Fibroblast of skin of right biceps (primary cell): ENCODE results near the gene MIEN1.
A peak's percentile ranks its signal among the peaks of the same experiment; 100 is the strongest.
"Not testable (repeated sequence)": the region's sequence is repeated elsewhere in the genome, so short reads cannot be mapped to it uniquely, and the experiment has no call there.

ENCODE experiments used
- DNase-seq: peaks from one replicate; pipeline ENCODE4 v3.0.0-alpha.2; 2013

The MIEN1 gene

GRCh38 chr17:39739885-39740356, 9.6 kb upstream of the MIEN1 start:
- peak; percentile 48 for DNase-seq

- DNase-seq, result peak; percentile 66
These were observed 8.9 kb upstream of the MIEN1 start for GRCh38 chr17:39738983-39739884.

- DNase-seq, result no peak
These were observed 8.2 kb upstream of the MIEN1 start for GRCh38 chr17:39738568-39738901.

- DNase-seq, result no peak
These were observed 7.6 kb upstream of the MIEN1 start, which contains the start of gene GRB7 for GRCh38 chr17:39737760-39738567. Gene GRB7 (plus strand): TSS chr17:39737938. CDS start chr17:39742302, 4,364 bp downstream.

- no peak for DNase-seq
These were observed 7.0 kb upstream of the MIEN1 start for GRCh38 chr17:39737206-39737759.

GRCh38 chr17:39736319-39737165, 6.2 kb upstream of the MIEN1 start:
- peak; percentile 47 for DNase-seq

- no peak for DNase-seq
These were observed 5.5 kb upstream of the MIEN1 start for GRCh38 chr17:39735882-39736281.

- DNase-seq, result no peak
These were observed 2.3 kb upstream of the MIEN1 start for GRCh38 chr17:39732586-39732985.

- no peak for DNase-seq
These were observed 966 bp downstream of the MIEN1 start for GRCh38 chr17:39729280-39729851.

GRCh38 chr17:39727556-39727955, 2.8 kb downstream of the MIEN1 start:
- no peak for DNase-seq

GRCh38 chr17:39726617-39727016, 3.7 kb downstream of the MIEN1 start:
- DNase-seq, result no peak

GRCh38 chr17:39725923-39726322, 4.4 kb downstream of the MIEN1 start:
- not testable (repeated sequence) for DNase-seq

- no peak for DNase-seq
These were observed 5.6 kb downstream of the MIEN1 start for GRCh38 chr17:39724731-39725130.

- no peak for DNase-seq
These were observed 7.1 kb downstream of the MIEN1 start for GRCh38 chr17:39722965-39723848.

- no peak for DNase-seq
These were observed 8.2 kb downstream of the MIEN1 start for GRCh38 chr17:39722104-39722503.

GRCh38 chr17:39719563-39720355, 10.6 kb downstream of the MIEN1 start:
- DNase-seq, result no peak

GRCh38 chr17:39717660-39718059, 12.7 kb downstream of the MIEN1 start:
- no peak for DNase-seq

GRCh38 chr17:39716879-39717536, 13.3 kb downstream of the MIEN1 start:
- no peak for DNase-seq

- no peak for DNase-seq
These were observed 14.1 kb downstream of the MIEN1 start for GRCh38 chr17:39716073-39716818.
